ENCODE data around the gene IP6K2.

The IP6K2 gene

GRCh38 chr3:48688737-48689075 is 28.3 kb downstream of the IP6K2 start:
- DNase-seq (ENCODE audit: low read depth) = no peak

DNA sequence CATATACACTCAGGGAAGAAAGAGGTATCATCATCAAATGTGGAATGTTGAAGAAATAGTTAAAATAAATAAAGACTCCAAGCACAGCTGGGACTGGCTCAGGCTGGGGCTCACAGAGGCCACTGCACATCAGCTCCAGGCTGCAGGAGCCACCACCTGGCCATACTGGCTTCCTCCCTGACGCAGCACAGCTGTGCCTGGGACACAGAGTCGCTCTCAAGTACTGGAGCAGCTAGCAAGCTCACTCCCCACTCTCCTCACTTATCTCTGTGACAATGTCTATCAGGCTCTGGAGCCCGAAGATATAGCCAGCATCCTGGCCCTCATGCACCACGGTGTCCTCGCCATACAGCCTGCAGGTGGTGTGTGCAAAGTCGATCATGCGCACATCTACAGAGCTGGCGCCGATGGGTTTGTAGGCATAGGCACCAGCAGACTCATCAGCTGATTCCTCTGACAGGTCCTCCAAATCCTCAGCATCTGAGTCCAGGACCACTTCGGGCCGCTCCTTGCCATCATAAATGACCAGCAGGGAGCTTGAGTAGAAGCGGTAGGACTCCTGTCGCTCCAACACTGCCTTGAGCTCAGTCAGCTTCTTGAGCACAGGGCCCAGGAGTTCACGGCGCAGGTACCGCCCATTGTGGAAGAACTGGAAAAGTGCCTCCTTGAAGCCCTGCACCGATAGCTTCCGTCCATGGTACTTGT is 28.8 kb downstream of the IP6K2 start:
- no peak for DNase-seq (ENCODE audit: low read depth)

- no peak for DNase-seq (ENCODE audit: low read depth)
These were observed 29.8 kb downstream of the IP6K2 start for GRCh38 chr3:48687220-48687678.

DNA sequence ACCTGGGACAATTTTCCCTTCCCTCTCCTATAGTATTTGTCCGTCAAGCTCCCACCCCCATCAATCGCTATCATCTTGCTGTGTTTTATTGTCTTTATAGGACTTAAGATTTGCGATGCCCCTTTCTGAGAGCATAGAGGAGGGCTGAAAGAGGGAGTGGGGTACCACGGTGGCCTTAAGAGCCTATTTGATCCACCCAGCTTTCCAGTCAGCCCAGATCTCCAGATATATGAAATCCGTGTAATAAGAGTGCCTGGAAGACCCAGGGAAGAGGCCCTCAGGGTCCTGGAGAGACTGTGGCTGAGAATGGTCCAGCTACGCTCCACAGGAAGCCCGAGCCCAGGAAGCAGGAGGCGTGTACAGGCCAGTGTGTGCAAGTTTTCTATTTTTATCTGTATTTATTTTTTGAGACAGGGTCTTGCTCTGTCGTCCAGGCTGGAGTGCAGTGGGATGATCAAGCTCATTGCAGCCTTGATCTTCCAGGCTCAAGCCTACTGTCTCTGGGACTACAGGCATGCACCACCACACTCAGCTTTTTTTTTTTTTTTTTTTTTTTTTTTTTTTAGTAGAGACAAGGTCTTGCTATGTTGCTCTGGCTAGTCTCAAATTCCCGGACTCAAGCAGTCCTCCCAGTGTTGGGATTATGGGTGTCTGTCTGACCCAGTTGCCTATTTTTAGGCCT is 30.3 kb downstream of the IP6K2 start:
- DNase-seq (ENCODE audit: low read depth) = no peak

- DNase-seq (ENCODE audit: low read depth) = peak; percentile 89
These were observed 31.2 kb downstream of the IP6K2 start, which contains the start of gene NCKIPSD for GRCh38 chr3:48685603-48686511. Gene NCKIPSD (minus strand): TSS chr3:48685915. CDS start chr3:48685807, 108 bp downstream.

DNA sequence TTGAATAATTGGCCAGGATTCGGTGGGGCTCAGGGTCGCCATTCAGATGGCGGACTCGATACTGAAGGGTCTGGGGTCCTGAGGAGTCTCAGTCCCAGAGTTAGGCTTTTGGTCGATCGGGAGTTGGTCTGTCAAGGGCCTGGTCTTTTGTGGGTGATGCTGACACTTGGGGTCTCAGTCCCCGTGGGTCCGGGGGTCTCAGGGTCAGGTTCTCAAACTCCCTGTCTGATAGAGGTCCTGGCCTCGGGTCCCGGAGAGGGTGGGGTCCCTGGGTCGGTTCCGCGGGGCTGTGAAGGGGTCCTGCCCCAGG is 31.8 kb downstream of the IP6K2 start:
- no peak for DNase-seq (ENCODE audit: low read depth)

GRCh38 chr3:48684480-48685143 is 32.4 kb downstream of the IP6K2 start:
- no peak for DNase-seq (ENCODE audit: low read depth)

- no peak for DNase-seq (ENCODE audit: low read depth)
These were observed 33.0 kb downstream of the IP6K2 start for GRCh38 chr3:48684054-48684349.

- no peak for DNase-seq (ENCODE audit: low read depth)
These were observed 34.2 kb downstream of the IP6K2 start for GRCh38 chr3:48682786-48683185.

DNA sequence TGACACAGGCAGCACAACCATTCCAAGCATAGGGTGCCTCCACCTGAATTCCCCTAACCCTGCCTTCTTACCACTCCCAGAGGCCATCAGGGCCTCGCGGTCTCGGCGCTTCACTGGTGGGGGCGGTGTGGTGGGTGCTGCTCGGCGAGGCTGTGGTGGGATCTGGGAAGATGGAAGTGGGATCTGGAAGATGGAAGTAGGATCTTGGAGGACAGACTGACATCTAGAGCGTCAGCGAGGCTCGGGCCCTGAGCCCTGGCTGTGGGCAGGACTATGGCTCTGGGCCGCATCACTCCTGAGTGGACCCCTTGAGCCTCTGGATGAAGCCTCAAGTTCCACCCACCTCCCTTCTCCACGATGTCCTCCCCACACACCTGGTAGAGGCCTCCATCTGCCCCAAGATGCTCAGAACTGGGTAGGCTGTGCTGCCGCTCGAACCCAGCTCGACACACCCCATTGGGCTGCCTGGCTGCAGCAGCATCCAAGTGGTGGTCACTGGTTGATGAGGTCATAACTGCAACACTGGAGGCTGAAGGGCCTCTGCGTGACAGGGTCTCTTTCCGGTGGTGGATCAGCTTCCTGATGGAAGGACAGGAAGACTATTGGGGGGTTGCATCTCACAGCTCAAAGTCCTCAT is 34.9 kb downstream of the IP6K2 start:
- DNase-seq (ENCODE audit: low read depth) = no peak

GRCh38 chr3:48681541-48681880 is 35.5 kb downstream of the IP6K2 start:
- no peak for DNase-seq (ENCODE audit: low read depth)

DNA sequence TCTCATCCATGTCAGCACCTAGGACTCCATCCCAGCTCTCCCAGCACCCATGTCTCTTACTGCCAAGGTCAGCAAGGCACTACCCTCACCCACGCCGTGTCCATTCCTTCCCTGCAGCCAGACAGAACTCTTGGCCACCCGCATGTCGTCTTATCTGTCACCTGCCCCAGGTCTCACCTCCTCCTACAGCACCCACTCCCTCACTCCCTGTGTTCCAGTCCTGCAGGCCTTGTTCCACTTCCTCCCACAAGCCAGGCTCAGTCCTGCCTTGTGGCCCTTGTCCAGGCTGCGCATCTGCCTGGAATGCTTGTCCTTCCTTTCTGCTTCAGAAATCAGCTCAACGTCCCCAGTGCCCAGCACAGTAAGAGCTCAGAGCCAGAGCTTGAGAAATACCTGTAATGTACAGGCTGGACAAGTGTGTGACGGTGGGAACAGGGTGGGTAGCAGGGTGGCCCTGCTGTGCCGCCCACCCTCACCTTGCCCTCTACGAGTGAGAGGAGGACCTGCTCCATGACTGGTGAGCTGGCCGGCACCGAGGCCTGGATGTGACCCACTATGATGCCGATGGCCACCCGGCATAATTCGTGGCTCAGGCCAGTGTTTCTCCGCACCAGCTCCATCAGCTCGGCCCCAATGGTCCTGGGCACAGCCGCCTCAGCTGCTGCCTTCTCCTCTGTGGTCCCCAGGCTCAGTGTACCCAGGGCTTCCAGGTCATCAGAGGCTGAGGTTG is 36.0 kb downstream of the IP6K2 start:
- no peak for DNase-seq (ENCODE audit: low read depth)

- DNase-seq (ENCODE audit: low read depth) = no peak
These were observed 37.3 kb downstream of the IP6K2 start for GRCh38 chr3:48679411-48680391.

DNA sequence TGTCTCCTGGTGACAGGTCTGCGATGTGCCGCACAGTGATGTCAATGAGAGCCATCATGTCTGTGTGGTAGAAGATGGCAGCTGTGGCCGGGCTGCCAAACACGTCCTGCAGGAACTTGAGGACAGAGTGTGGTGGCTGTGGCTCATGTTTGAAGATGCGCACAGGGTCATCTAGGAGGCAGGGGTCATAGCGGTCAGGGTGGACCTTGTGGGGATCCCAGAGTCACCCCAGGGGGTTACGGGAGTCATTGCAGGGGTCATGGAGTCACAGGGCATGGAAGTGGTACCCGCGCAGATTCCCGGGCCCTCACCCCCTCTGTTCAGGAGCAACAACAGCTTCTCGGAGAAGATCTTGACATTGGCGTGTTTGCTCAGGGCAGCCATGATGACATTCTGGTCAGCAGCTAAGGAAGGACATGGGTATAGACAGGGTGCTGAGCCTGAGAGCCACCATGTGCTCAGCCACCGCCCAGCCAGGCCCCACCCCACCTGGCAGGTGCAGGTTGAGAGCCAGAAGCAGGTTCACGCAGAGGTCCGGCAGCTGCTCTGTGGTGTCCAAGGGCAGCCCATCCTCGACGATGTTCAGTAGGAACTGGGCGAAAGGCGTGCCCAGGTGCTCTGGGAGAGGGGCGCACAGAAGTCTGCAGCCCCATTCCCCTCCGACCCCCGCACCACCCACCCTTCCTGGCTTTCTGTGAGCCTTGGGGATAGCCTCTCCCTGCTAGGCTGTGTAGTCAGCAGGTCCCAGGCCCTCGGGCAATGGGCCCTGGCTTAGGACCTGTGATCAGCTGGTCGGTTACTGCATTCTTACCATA is 38.2 kb downstream of the IP6K2 start:
- DNase-seq (ENCODE audit: low read depth) = no peak

GRCh38 chr3:48678056-48678455 is 39.0 kb downstream of the IP6K2 start:
- DNase-seq (ENCODE audit: low read depth) = no peak

- no peak for DNase-seq (ENCODE audit: low read depth)
These were observed 42.5 kb downstream of the IP6K2 start for GRCh38 chr3:48674505-48674904.

GRCh38 chr3:48672522-48672921 is 44.5 kb downstream of the IP6K2 start:
- DNase-seq (ENCODE audit: low read depth) = no peak

DNA sequence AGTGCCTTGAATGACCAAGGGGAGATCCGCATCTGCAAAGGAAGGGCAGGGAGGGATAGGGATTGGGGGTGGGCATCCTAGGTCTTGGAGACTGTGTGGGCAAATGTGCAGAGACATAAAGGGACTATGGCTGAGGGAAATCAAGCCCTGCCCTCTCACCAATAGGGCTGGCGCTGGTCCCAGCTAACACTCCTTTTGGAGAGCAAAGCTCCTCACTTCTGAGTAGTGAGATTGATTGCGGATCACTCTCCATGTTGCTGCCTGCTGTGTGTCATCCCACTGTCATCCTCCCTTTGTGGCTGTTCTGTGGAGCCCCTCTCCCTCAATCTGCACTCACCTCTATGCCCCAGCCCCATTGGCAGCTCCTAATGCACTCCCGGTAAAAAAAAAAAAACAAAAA is 52.1 kb downstream of the IP6K2 start:
- DNase-seq (ENCODE audit: low read depth) = no peak

GRCh38 chr3:48664313-48664644 is 52.7 kb downstream of the IP6K2 start:
- no peak for DNase-seq (ENCODE audit: low read depth)
